Osteocyte (in vitro differentiated cells): ENCODE results near the gene GSTCD. TPM values are rescaled to one million over a fixed set of nuclear protein-coding genes. Genes with fewer than 3 reads are reported as not detected.
"Not testable (repeated sequence)": the region's sequence is repeated elsewhere in the genome, so short reads cannot be mapped to it uniquely, and the experiment has no call there.

Experiments
- DNase-seq: peaks from one replicate; pipeline ENCODE4 v3.0.0; 2021; ENCODE audit warnings: mixed read lengths; ENCODE audit not compliant: unreplicated experiment; ENCODE audit errors: extremely low spot score
- H3K27ac Mint-ChIP-seq: one replicate; pipeline ENCODE4 v1.8.0; 2021; ENCODE audit warnings: mild to moderate bottlenecking, mixed read lengths; ENCODE audit not compliant: unreplicated experiment
- H3K27me3 Mint-ChIP-seq: one replicate; pipeline ENCODE4 v1.8.0; 2021; ENCODE audit warnings: mixed read lengths; ENCODE audit not compliant: unreplicated experiment
- H3K36me3 Mint-ChIP-seq: one replicate; pipeline ENCODE4 v1.8.0; 2021; ENCODE audit warnings: mixed read lengths; ENCODE audit not compliant: unreplicated experiment
- H3K4me1 Mint-ChIP-seq: one replicate; pipeline ENCODE4 v1.8.0; 2021; ENCODE audit warnings: mixed read lengths; ENCODE audit not compliant: unreplicated experiment
- H3K4me3 Mint-ChIP-seq: one replicate; pipeline ENCODE4 v1.8.0; 2021; ENCODE audit warnings: mild to moderate bottlenecking, moderate library complexity, mixed read lengths; ENCODE audit not compliant: unreplicated experiment
- H3K9me3 Mint-ChIP-seq: one replicate; pipeline ENCODE4 v1.8.0; 2021; ENCODE audit warnings: mixed read lengths; ENCODE audit not compliant: unreplicated experiment
- CTCF ChIP-seq: fragments of 200-600 bp; sonication (generic); IDR thresholded peaks from 2 replicates; pipeline ENCODE4 v1.5.0; 2021; ENCODE audit warnings: antibody characterized with exemption, mild to moderate bottlenecking, moderate library complexity
- total RNA-seq: library from RNA; stranded (reverse); gene quantifications from 2 replicates; pipeline ENCODE4 v1.2.1, GENCODE V29; 2021

The GSTCD gene
- total RNA-seq, 1 donor from 2014 or later = 8.1 TPM

- Mint-ChIP-seq H3K4me1 (peaks cover 3% of the 10 kb centered on the region), H3K9me3 (no peaks in the 10 kb centered on the region), H3K27ac (no peak overlapping the region), H3K36me3 (no peaks in the 10 kb centered on the region), H3K27me3 (no peaks in the 10 kb centered on the region), H3K4me3 (no peak overlapping the region)
- DNase-seq = no peak
- no peak for TF ChIP-seq CTCF
Observed at GRCh38 chr4:105758958-105759357, 50.4 kb downstream of the GSTCD start.

- H3K4me1 Mint-ChIP-seq = peaks cover 10% of the 10 kb centered on the region
- no peaks in the 10 kb centered on the region for H3K9me3 Mint-ChIP-seq
- H3K4me3 Mint-ChIP-seq = no peak overlapping the region
- H3K27ac Mint-ChIP-seq = peak overlapping the region; percentile 34
- H3K27me3 Mint-ChIP-seq = no peaks in the 10 kb centered on the region
- no peak for DNase-seq
- H3K36me3 Mint-ChIP-seq = no peaks in the 10 kb centered on the region
- no peak for TF ChIP-seq CTCF
Observed at GRCh38 chr4:105765690-105766407, 57.3 kb downstream of the GSTCD start.

GRCh38 chr4:105767579-105767978 lies 59.0 kb downstream of the GSTCD start:
- Mint-ChIP-seq H3K4me1 (peaks cover 10% of the 10 kb centered on the region), H3K9me3 (no peaks in the 10 kb centered on the region), H3K27me3 (no peaks in the 10 kb centered on the region), H3K27ac (no peak overlapping the region), H3K4me3 (no peak overlapping the region), H3K36me3 (no peaks in the 10 kb centered on the region)
- no peak for DNase-seq
- no peak for TF ChIP-seq CTCF

- not testable (repeated sequence) for H3K27me3 Mint-ChIP-seq, H3K27ac Mint-ChIP-seq, H3K4me1 Mint-ChIP-seq, H3K4me3 Mint-ChIP-seq, H3K36me3 Mint-ChIP-seq, DNase-seq, H3K9me3 Mint-ChIP-seq
Observed at GRCh38 chr4:105770524-105770923, 61.9 kb downstream of the GSTCD start.

- H3K27me3 Mint-ChIP-seq, H3K27ac Mint-ChIP-seq, H3K4me1 Mint-ChIP-seq, H3K4me3 Mint-ChIP-seq, H3K36me3 Mint-ChIP-seq, DNase-seq, H3K9me3 Mint-ChIP-seq: not testable (repeated sequence)
Observed at GRCh38 chr4:105772065-105772464, 63.5 kb downstream of the GSTCD start.

GRCh38 chr4:105775760-105776415 lies 67.3 kb downstream of the GSTCD start:
- H3K9me3 Mint-ChIP-seq, H3K4me3 Mint-ChIP-seq, H3K27ac Mint-ChIP-seq, DNase-seq, H3K36me3 Mint-ChIP-seq, H3K27me3 Mint-ChIP-seq, H3K4me1 Mint-ChIP-seq: not testable (repeated sequence)
